ENCODE results near the gene SASH1. TPM values are rescaled to one million over a fixed set of nuclear protein-coding genes. Genes with fewer than 3 reads are reported as not detected.
A peak's percentile ranks its signal among the peaks of the same experiment; 100 is the strongest.

Gene SASH1
- total RNA-seq, 2 donors from 2014 or later, result 0.49 to 0.52 TPM

- ATAC-seq, result no peak
- no peaks in the 10 kb centered on the region for H3K36me3 Mint-ChIP-seq
Observed at GRCh38 chr6:148523551-148523950, 180.9 kb downstream of the SASH1 start.

GRCh38 chr6:148524471-148524882 lies 181.8 kb downstream of the SASH1 start:
- peak; percentile 45 to 59 for ATAC-seq
- no peaks in the 10 kb centered on the region for H3K9me3 Mint-ChIP-seq
- H3K27ac Mint-ChIP-seq, result no peak overlapping the region
- DNase-seq (ENCODE audit: low spot score in 2 of 2), result no peak
- H3K36me3 Mint-ChIP-seq, result no peaks in the 10 kb centered on the region

More at GRCh38 chr6:148523551-148523950, 180.9 kb downstream of the SASH1 start:
- no peak overlapping the region for H3K27ac Mint-ChIP-seq
- DNase-seq (ENCODE audit: low spot score in 2 of 2), result no peak
- H3K9me3 Mint-ChIP-seq, result no peaks in the 10 kb centered on the region

DNA sequence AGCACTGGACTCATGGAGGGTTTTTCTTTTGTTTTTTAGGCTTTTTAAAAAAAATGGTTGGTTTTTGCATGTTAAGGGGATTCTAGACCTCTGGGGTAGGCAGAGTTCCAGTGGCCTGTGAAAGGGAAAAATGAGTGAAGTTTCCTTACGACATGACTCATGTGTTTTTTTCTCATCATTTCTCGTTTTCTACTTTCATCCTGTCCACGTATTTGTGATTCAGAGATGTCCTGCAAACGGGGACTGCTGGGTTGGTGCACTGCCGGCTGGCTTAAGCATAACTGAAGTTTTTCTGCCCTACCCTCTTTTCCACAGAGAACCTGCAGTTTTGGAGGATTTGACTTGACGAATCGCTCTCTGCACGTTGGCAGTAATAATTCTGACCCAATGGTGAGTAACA lies 182.3 kb downstream of the SASH1 start:
- Mint-ChIP-seq H3K36me3 (no peaks in the 10 kb centered on the region), H3K27ac (no peak overlapping the region), H3K9me3 (no peaks in the 10 kb centered on the region)
- ATAC-seq (peak; percentile 57 to 58), DNase-seq (ENCODE audit: low spot score in 2 of 2) (no peak)

DNA sequence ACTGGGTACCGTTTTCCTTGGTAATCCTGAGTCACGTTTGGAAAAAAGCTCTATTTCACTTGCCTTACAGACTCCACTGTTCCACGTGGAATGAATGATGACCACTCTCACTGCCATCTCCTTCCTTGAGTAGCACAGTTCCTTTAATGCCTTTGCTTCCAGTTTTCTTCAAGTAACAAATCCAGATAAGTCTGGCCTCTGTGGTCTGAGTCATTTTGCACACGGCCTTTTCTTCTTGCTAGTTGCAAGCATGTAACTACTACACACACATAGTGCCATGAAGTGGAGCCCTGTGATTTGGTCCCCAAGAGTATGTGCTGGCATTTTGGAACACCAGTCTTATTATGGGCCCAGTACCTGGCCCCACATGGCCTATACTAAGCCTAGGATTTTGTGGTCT lies 182.8 kb downstream of the SASH1 start:
- Mint-ChIP-seq H3K36me3 (no peaks in the 10 kb centered on the region), H3K27ac (no peak overlapping the region), H3K9me3 (no peaks in the 10 kb centered on the region)
- DNase-seq (ENCODE audit: low spot score in 2 of 2) (no peak), ATAC-seq (peak in 1 of 2 donors; percentile 20)

GRCh38 chr6:148526145-148526544 lies 183.5 kb downstream of the SASH1 start:
- H3K27ac Mint-ChIP-seq, result no peak overlapping the region
- ATAC-seq, result no peak
- no peaks in the 10 kb centered on the region for H3K36me3 Mint-ChIP-seq
- no peaks in the 10 kb centered on the region for H3K9me3 Mint-ChIP-seq
- DNase-seq (ENCODE audit: low spot score in 2 of 2), result no peak

DNA sequence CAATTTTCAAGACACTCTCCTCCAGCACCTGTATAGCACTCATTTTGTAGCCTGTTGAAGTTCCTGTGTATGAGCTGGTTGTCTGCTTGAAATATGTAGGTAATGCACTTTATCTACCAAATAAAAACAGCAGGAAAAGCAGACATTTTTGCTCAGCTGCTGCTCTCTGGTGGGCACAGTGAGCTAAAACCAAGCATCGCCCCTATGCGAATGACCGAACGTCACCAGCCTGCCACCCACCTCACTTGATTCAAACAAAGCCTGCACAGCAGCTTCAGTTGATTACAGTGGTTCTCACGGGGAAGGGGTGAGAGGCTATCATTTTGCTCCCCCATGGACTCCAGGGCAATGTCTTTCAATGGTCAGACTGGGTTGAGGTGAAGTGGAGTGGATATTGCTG lies 185.7 kb downstream of the SASH1 start:
- Mint-ChIP-seq H3K27ac (no peak overlapping the region), H3K9me3 (no peaks in the 10 kb centered on the region), H3K36me3 (no peaks in the 10 kb centered on the region)
- DNase-seq (ENCODE audit: low spot score in 2 of 2) (no peak), ATAC-seq (no peak)

GRCh38 chr6:148529010-148529409 lies 186.4 kb downstream of the SASH1 start:
- DNase-seq (ENCODE audit: low spot score in 2 of 2) (no peak), ATAC-seq (no peak)
- Mint-ChIP-seq H3K27ac (no peak overlapping the region), H3K9me3 (no peaks in the 10 kb centered on the region), H3K36me3 (no peaks in the 10 kb centered on the region)

- H3K36me3 Mint-ChIP-seq, result no peaks in the 10 kb centered on the region
- no peak for DNase-seq (ENCODE audit: low spot score in 2 of 2)
- no peak overlapping the region for H3K27ac Mint-ChIP-seq
- no peaks in the 10 kb centered on the region for H3K9me3 Mint-ChIP-seq
- no peak for ATAC-seq
Observed at GRCh38 chr6:148530394-148530953, 187.8 kb downstream of the SASH1 start.

GRCh38 chr6:148530976-148531375 lies 188.3 kb downstream of the SASH1 start:
- DNase-seq (ENCODE audit: low spot score in 2 of 2), result no peak
- H3K9me3 Mint-ChIP-seq, result no peaks in the 10 kb centered on the region
- no peaks in the 10 kb centered on the region for H3K36me3 Mint-ChIP-seq
- ATAC-seq, result no peak
- H3K27ac Mint-ChIP-seq, result no peak overlapping the region

DNA sequence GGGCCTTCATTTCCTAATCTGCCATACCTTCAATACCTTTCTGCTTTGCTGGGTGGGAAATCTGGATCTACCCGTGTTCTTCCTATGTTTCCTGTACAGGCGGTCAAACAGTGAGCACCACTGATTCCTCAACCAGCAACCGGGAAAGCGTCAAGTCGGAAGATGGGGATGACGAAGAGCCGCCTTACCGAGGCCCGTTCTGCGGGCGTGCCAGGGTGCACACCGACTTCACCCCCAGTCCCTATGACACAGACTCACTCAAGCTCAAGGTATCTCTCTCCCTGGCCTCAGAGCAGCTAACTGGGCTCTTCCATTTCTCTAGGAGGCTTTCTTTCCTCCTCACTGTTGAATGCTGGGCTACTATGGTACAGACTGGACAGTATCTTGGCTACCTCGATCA lies 190.1 kb downstream of the SASH1 start:
- no peak for DNase-seq (ENCODE audit: low spot score in 2 of 2)
- Mint-ChIP-seq H3K9me3 (no peaks in the 10 kb centered on the region), H3K27ac (no peak overlapping the region), H3K36me3 (no peaks in the 10 kb centered on the region)
- ATAC-seq, result no peak

GRCh38 chr6:148533309-148534107 lies 190.9 kb downstream of the SASH1 start:
- Mint-ChIP-seq H3K27ac (no peak overlapping the region), H3K9me3 (no peaks in the 10 kb centered on the region), H3K36me3 (no peaks in the 10 kb centered on the region)
- DNase-seq (ENCODE audit: low spot score in 2 of 2) (no peak), ATAC-seq (no peak)

- DNase-seq (ENCODE audit: low spot score in 2 of 2) (no peak), ATAC-seq (no peak)
- Mint-ChIP-seq H3K9me3 (no peaks in the 10 kb centered on the region), H3K27ac (no peak overlapping the region), H3K36me3 (no peaks in the 10 kb centered on the region)
Observed at GRCh38 chr6:148534871-148535270, 192.2 kb downstream of the SASH1 start.

GRCh38 chr6:148535381-148535780 lies 192.7 kb downstream of the SASH1 start:
- DNase-seq (ENCODE audit: low spot score in 2 of 2) (no peak), ATAC-seq (no peak)
- H3K27ac Mint-ChIP-seq, result no peak overlapping the region
- H3K9me3 Mint-ChIP-seq, result no peaks in the 10 kb centered on the region
- H3K36me3 Mint-ChIP-seq, result no peaks in the 10 kb centered on the region

DNA sequence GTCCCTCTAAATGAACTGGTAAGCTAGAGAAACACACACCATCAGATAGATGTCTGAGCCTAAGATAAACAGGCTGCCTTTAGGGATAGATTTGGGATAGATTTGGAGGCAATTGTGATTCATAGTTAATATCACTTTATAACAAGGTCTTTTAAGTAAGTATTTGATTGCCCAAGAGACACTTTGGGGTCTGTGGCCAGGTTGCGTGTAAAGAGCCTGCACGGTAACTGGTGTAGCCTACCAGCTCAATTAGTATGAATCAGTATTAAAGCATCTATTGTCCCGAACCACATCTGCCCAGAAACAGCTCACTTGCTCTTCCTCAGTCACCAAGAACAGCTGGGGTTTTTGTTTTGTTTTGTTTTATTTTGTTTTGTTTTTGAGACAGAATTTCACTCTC lies 193.3 kb downstream of the SASH1 start:
- no peaks in the 10 kb centered on the region for H3K36me3 Mint-ChIP-seq
- no peak overlapping the region for H3K27ac Mint-ChIP-seq
- ATAC-seq (no peak), DNase-seq (ENCODE audit: low spot score in 2 of 2) (no peak)
- no peaks in the 10 kb centered on the region for H3K9me3 Mint-ChIP-seq

GRCh38 chr6:148538261-148539190 lies 195.9 kb downstream of the SASH1 start:
- peak overlapping the region in 1 of 2 donors; percentile 32 for H3K27ac Mint-ChIP-seq
- DNase-seq (ENCODE audit: low spot score in 2 of 2) (no peak), ATAC-seq (no peak)
- no peaks in the 10 kb centered on the region for H3K36me3 Mint-ChIP-seq
- H3K9me3 Mint-ChIP-seq, result no peaks in the 10 kb centered on the region

DNA sequence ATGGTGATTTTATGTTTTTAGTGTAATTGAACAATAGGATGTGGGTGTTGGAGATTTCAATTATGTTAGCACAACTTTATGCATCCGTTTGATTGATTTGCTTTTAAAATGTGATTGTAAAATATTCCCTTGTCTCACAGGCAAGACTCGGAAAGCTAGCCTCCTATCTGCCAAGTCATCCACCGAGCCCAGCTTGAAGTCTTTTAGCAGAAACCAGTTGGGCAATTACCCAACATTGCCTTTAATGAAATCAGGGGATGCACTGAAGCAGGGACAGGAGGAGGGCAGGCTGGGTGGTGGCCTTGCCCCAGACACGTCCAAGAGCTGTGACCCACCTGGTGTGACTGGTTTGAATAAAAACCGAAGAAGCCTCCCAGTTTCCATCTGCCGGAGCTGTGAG lies 200.9 kb downstream of the SASH1 start:
- ATAC-seq, result no peak

DNA sequence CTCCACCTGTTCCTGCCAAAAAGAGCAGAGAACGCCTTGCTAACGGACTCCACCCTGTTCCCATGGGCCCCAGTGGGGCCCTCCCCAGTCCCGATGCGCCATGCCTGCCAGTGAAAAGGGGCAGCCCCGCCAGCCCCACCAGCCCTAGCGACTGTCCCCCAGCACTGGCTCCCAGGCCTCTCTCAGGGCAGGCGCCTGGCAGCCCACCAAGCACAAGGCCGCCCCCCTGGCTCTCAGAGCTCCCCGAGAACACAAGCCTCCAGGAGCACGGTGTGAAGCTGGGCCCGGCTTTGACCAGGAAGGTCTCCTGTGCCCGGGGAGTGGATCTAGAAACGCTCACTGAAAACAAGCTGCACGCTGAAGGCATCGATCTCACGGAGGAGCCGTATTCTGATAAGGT lies 201.8 kb downstream of the SASH1 start:
- H3K9me3 Mint-ChIP-seq, result no peaks in the 10 kb centered on the region
- ATAC-seq (no peak), DNase-seq (ENCODE audit: low spot score in 2 of 2) (no peak)
- no peak overlapping the region for H3K27ac Mint-ChIP-seq
- no peaks in the 10 kb centered on the region for H3K36me3 Mint-ChIP-seq

More for the DNA sequence above, 200.9 kb downstream of the SASH1 start:
- no peak for DNase-seq (ENCODE audit: low spot score in 2 of 2)
- H3K9me3 Mint-ChIP-seq, result no peaks in the 10 kb centered on the region
- no peak overlapping the region for H3K27ac Mint-ChIP-seq
- no peaks in the 10 kb centered on the region for H3K36me3 Mint-ChIP-seq
